Common myeloid progenitor, CD34-positive (primary cell): ENCODE data around the gene COL8A1.

ENCODE experiments used
- CTCF ChIA-PET: fragments of 350-600 bp; sonication (Branson Sonifier 250); formaldehyde crosslinking; loops from one replicate; lab custom pipeline; 2021; ENCODE audit warnings: antibody characterized with exemption; lab: Charles Lee
- POLR2A ChIA-PET: fragments of 350-600 bp; sonication (Branson Sonifier 250); formaldehyde crosslinking; loops from one replicate; lab custom pipeline; 2021; ENCODE audit warnings: antibody characterized with exemption; lab: Charles Lee
- DNase-seq, 3 donors: peaks; one replicate each; pipeline versions ENCODE4 v3.0.0 to v3.0.0-alpha.2; 2013
- H3K27ac ChIP-seq, 2 experiments: 1 replicate in 1 of 2; 2 replicates in 1 of 2; pipeline ENCODE4 v1.7.0; 2013; ENCODE audit warnings: inconsistent platforms in 2 of 2, low read length in 2 of 2, mild to moderate bottlenecking in 2 of 2, low read depth in 1 of 2, moderate library complexity in 1 of 2; ENCODE audit not compliant: severe bottlenecking in 2 of 2, insufficient read depth in 1 of 2, poor library complexity in 1 of 2
- H3K27me3 ChIP-seq, 5 experiments: replicated peaks in 2 of 5; 1 replicate in 3 of 5; 2 replicates in 2 of 5; pipeline versions ENCODE4 v1.6.1 to v1.7.0; 2013; ENCODE audit warnings: low read length in 4 of 5, mild to moderate bottlenecking in 2 of 5, moderate library complexity in 2 of 5, inconsistent platforms in 1 of 5; ENCODE audit not compliant: insufficient read depth in 5 of 5, control insufficient read depth in 4 of 5
- H3K36me3 ChIP-seq, 4 experiments: 1 replicate in 2 of 4; 2 replicates in 2 of 4; pipeline versions ENCODE4 v1.6.1 to v1.7.0; 2013; ENCODE audit warnings: low read length in 3 of 4, control low read depth in 1 of 4, mild to moderate bottlenecking in 1 of 4; ENCODE audit not compliant: control insufficient read depth in 4 of 4, insufficient read depth in 4 of 4
- H3K4me1 ChIP-seq, 4 experiments: 1 replicate in 3 of 4; 2 replicates in 1 of 4; pipeline versions ENCODE4 v1.6.1 to v1.7.1; 2013; ENCODE audit warnings: low read length in 3 of 4, mild to moderate bottlenecking in 3 of 4, control low read depth in 1 of 4, inconsistent platforms in 1 of 4, moderate library complexity in 1 of 4; ENCODE audit not compliant: control insufficient read depth in 4 of 4, insufficient read depth in 4 of 4; ENCODE audit errors: control extremely low read depth in 1 of 4
- H3K4me3 ChIP-seq, 7 experiments: 1 replicate in 4 of 7; 2 replicates in 3 of 7; pipeline versions ENCODE4 v1.5.1 to v1.7.0; 2013; ENCODE audit warnings: mild to moderate bottlenecking in 7 of 7, low read length in 6 of 7, moderate library complexity in 6 of 7, inconsistent platforms in 2 of 7, low read depth in 2 of 7, control low read depth in 1 of 7; ENCODE audit not compliant: insufficient read depth in 4 of 7, control insufficient read depth in 1 of 7; ENCODE audit errors: extremely low read depth in 1 of 7
- H3K9me3 ChIP-seq, 5 experiments: 1 replicate in 4 of 5; 2 replicates in 1 of 5; pipeline versions ENCODE4 v1.6.1 to v1.7.1; 2013; ENCODE audit warnings: low read length in 4 of 5, mild to moderate bottlenecking in 2 of 5, inconsistent platforms in 1 of 5, low read depth in 1 of 5, moderate library complexity in 1 of 5; ENCODE audit not compliant: control insufficient read depth in 4 of 5, insufficient read depth in 2 of 5; ENCODE audit errors: control extremely low read depth in 1 of 5
- WGBS: methylation state at CpG from one replicate; pipeline ENCODE4 v1.1.5; 2013; ENCODE audit not compliant: insufficient coverage; 5-methylcytosine and 5-hydroxymethylcytosine counted together

COL8A1 gene

GRCh38 chr3:99817437-99818240 is 179.2 kb downstream of the COL8A1 start, which contains the start of gene CMSS1:
Gene CMSS1, plus strand, starts transcription at chr3:99817862.
- H3K36me3 ChIP-seq, result peaks cover 0 to 3% (median 0%) of the 10 kb centered on the region in 4 experiments
- no peaks in the 10 kb centered on the region for H3K9me3 ChIP-seq
- 0% methylated on average over 54 of the region's 60 CpGs for WGBS
- H3K27me3 ChIP-seq, result no peaks in the 10 kb centered on the region
- H3K4me1 ChIP-seq, result peaks cover 12 to 24% (median 15%) of the 10 kb centered on the region in 4 experiments
- DNase-seq, result peak; percentile 94 to 96 (median 96)
- ChIA-PET CTCF (interaction anchor here (0.8 to 2.0 kb wide), 4 partner anchors 12 to 437 kb away, joined by 4 to 8 read pairs (median 5); no protein-coding TSS in a partner anchor), POLR2A (interaction anchor here (0.5 to 0.6 kb wide), 2 partner anchors 53 to 531 kb away, joined by 3 read pairs; no protein-coding TSS in a partner anchor)
- peak within 1 kb of the TSS; percentile 71 to 98 (median 90) for H3K4me3 ChIP-seq
- peak within 1 kb of the TSS; percentile 99 for H3K27ac ChIP-seq

- Histone ChIP-seq H3K27ac (no peak overlapping the region), H3K4me3 (peak overlapping the region in 4 of 7 experiments; percentile 84 to 98 (median 92)), H3K27me3 (no peaks in the 10 kb centered on the region), H3K36me3 (peaks cover 0 to 3% (median 0%) of the 10 kb centered on the region in 4 experiments), H3K4me1 (peaks cover 12 to 24% (median 15%) of the 10 kb centered on the region in 4 experiments), H3K9me3 (no peaks in the 10 kb centered on the region)
- CTCF ChIA-PET, result interaction anchor here (1.9 to 2.0 kb wide), 2 partner anchors 12 to 435 kb away, joined by 6 to 8 read pairs; no protein-coding TSS in a partner anchor
- no peak for DNase-seq
- POLR2A ChIA-PET, result no interaction called here
- 100% methylated on average over 2 of the region's 2 CpGs for WGBS
These were observed 180.4 kb downstream of the COL8A1 start for GRCh38 chr3:99818818-99819217.

- no peaks in the 10 kb centered on the region for H3K9me3 ChIP-seq
- no peaks in the 10 kb centered on the region for H3K27me3 ChIP-seq
- no peak overlapping the region for H3K4me3 ChIP-seq
- ChIA-PET POLR2A (no interaction called here), CTCF (interaction anchor here (0.7 to 2.1 kb wide), 5 partner anchors 7 to 402 kb away, joined by 3 to 12 read pairs (median 7); no protein-coding TSS in a partner anchor)
- H3K4me1 ChIP-seq, result peaks cover 3 to 22% (median 6%) of the 10 kb centered on the region in 4 experiments
- peaks cover 0 to under 1% (median 0%) of the 10 kb centered on the region in 4 experiments for H3K36me3 ChIP-seq
- peak overlapping the region in 1 of 2 experiments; percentile 35 for H3K27ac ChIP-seq
- no peak for DNase-seq
- 89% methylated on average over 6 of the region's 14 CpGs for WGBS
These were observed 185.6 kb downstream of the COL8A1 start for GRCh38 chr3:99823723-99824711.

GRCh38 chr3:99825004-99825640 is 186.7 kb downstream of the COL8A1 start:
- H3K36me3 ChIP-seq, result no peaks in the 10 kb centered on the region
- H3K4me1 ChIP-seq, result peaks cover 3 to 19% (median 6%) of the 10 kb centered on the region in 4 experiments
- H3K27me3 ChIP-seq, result no peaks in the 10 kb centered on the region
- ChIA-PET CTCF (no interaction called here), POLR2A (no interaction called here)
- peak overlapping the region in 1 of 7 experiments; percentile 34 for H3K4me3 ChIP-seq
- no peaks in the 10 kb centered on the region for H3K9me3 ChIP-seq
- 30% methylated on average over 2 of the region's 3 CpGs for WGBS
- peak overlapping the region in 1 of 2 experiments; percentile 35 for H3K27ac ChIP-seq
- peak; percentile 51 to 92 (median 80) for DNase-seq

- Histone ChIP-seq H3K4me3 (no peak overlapping the region), H3K27ac (no peak overlapping the region), H3K36me3 (no peaks in the 10 kb centered on the region), H3K27me3 (no peaks in the 10 kb centered on the region), H3K9me3 (no peaks in the 10 kb centered on the region), H3K4me1 (peaks cover 3 to 16% (median 5%) of the 10 kb centered on the region in 4 experiments)
- ChIA-PET CTCF (interaction anchor here (0.8 to 3.5 kb wide), 5 partner anchors 10 to 424 kb away, joined by 3 to 19 read pairs (median 4); partner anchors contain the start of gene CMSS1), POLR2A (no interaction called here)
- no peak for DNase-seq
- no CpG with 5 or more reads among the region's 3 CpGs for WGBS
These were observed 191.4 kb downstream of the COL8A1 start for GRCh38 chr3:99829844-99830243.

GRCh38 chr3:99833617-99834205 is 195.3 kb downstream of the COL8A1 start:
- POLR2A ChIA-PET, result no interaction called here
- Histone ChIP-seq H3K27ac (no peak overlapping the region), H3K9me3 (no peaks in the 10 kb centered on the region), H3K4me1 (no peaks in the 10 kb centered on the region), H3K36me3 (no peaks in the 10 kb centered on the region), H3K4me3 (no peak overlapping the region), H3K27me3 (no peaks in the 10 kb centered on the region)
- WGBS, result 60% methylated on average over 2 of the region's 4 CpGs
- no peak for DNase-seq
- CTCF ChIA-PET, result interaction anchor here (0.6 to 2.7 kb wide), 11 partner anchors 10 to 884 kb away, joined by 3 to 16 read pairs (median 5); no protein-coding TSS in a partner anchor
